ENCODE results near the gene PRICKLE1.

DNA sequence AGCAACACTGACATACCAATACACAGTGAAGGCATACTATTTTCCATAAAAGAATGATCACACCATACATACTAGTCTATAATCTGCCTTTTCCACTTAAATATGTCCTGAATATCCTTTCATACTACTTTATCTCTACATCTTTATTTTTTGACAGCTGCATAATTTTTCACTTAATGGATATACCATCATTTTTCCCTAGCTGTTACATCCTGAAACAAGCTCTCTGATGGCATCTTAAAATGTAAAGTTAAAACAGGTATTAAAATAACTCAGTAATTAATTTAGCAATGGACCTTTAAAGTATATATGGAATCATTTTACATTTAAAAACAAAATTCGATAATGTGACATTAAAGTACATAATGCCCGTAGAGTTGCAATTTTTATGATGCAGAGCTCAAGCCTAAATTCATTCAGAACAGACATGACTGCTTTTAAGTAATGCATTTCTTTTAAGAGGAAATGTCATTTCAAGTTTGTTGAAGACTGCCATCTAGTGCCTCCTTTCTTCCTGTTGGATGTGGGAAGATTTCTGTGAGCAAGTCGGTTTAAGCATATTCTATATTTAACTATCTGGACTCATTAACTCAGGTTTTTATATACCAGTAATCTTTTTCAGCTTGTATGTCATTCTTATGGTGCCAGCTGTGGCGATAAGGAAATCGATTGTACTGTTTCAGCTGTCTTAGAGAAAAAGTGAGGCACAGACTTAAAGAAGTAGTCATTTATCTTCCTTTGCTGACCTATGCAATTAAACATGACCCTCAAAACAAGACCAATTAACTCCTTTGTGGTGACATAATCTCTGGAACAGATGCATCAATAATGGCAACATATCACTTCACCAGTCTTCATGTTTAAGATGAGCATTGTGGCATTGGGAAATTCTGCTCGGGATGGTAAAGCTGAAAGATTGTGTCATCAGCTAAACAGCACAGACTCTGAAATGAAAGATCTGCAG lies 20.3 kb downstream of the PRICKLE1 start:
- peak; percentile 41 for TF ChIP-seq CTCF (IDR thresholded peaks at IDR 0.05; ENCODE audit: insufficient read depth, low read length)
- TF ChIP-seq POLR2AphosphoS5 (IDR thresholded peaks at IDR 0.05; ENCODE audit: low read depth) = no peak
- TF ChIP-seq GABPA (IDR thresholded peaks at IDR 0.05; ENCODE audit: low read depth) = no peak
- peak; percentile 23; the same call in 1 of the 2 replicates for TF ChIP-seq SPI1 (IDR thresholded peaks at IDR 0.05; ENCODE audit: borderline replicate concordance, low read depth)

All from HL-60 (cell line).